GM21390 (cell line): Measurements from ENCODE around the gene SATB2.

Source experiments
- ATAC-seq: cut with Tn5 transposase; IDR thresholded peaks from one replicate; pipeline ENCODE4 v1.9.1; 2021; ENCODE audit not compliant: unreplicated experiment

The SATB2 gene

DNA sequence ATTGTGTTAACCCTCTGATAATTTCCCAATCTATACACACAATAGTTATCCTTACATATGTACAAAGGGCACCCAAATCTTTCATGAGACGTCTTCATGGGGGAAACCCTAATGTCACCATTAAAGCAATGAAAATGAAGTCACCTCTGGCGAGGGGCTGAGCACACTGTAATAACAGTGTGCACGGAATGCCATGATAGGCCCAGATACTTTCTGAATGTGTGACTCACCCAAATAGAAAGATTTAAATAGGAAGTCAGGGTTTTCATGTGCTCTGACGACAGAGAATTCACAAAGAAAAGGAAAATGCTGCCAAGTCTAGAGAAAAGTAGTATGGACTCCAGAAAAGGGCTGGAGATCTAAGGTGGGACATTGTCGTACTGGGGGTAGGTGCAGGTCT, 128.3 kb downstream of the SATB2 start:
- ATAC-seq = no peak

DNA sequence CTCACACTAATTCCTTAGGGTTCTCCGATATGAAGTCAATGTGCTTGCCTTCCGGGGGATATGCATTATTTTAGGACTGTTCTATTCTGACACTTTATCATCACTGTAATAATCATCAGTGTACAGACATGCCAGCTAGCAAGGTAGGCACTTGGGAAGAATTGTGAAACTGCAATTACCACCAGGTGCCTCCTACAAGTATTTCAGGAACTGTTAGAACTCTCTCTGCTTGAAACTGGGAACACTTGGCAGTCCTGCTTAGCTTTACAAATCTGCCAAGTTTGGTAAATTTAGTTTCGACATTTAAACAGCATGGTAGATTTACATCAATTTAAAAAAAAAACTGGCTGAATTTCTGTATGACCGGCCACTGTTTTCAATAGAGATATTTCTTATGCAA, 128.7 kb downstream of the SATB2 start:
- ATAC-seq = no peak

DNA sequence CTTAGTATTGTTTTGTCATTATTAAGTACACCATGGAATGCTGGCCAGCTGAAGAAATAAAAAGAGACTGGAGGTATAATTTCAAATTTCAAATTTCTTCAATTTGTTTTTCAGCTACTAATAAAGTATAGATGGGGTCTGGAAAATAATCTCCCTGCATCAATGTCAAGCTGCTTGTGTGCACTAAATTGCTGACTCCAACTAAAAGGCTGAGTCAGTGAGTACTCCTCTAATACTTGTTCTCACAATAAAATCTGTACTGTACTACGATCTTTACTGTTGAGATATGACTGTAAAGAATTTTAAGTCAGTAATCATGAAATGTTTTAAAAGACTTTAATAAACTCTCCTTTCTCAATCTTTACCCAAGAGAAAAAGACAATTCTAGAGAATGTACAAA, 131.9 kb downstream of the SATB2 start:
- ATAC-seq = no peak

DNA sequence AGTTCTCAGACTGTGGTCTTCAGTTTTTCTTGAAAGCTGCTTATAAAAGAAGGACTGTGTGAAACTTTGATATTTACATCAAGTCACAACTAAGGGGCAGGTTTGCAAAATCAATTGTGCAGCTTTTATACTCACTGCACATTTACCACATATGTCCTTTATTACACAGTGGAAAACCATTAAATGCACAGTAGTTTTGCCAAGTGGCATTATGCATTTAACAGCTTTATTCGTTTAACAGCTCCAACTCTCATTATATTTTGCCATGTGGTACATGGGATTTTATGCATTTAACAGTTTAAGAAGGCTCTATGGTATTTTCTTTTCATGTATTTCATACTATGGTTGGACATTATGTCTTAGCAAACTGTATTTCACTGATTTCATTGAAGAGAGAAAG, 135.6 kb downstream of the SATB2 start:
- no peak for ATAC-seq

DNA sequence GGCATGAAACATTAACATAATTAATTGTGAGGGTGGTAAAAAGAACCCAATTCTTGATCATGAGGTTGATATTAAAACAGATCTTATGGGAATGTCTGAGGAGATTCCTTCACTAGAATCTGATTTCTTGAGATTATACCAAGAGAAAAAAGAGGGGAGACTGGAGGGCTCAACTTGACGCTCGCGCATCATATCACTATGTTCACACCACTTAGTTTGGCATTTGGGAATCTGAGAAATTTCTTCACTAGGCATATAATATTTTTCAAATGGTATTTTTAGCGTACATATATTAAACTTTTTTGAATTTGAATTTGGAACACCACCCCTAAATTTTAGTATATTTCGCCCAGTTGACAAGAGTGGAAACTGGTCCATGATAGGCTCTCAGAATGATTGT, 140.1 kb downstream of the SATB2 start:
- no peak for ATAC-seq

DNA sequence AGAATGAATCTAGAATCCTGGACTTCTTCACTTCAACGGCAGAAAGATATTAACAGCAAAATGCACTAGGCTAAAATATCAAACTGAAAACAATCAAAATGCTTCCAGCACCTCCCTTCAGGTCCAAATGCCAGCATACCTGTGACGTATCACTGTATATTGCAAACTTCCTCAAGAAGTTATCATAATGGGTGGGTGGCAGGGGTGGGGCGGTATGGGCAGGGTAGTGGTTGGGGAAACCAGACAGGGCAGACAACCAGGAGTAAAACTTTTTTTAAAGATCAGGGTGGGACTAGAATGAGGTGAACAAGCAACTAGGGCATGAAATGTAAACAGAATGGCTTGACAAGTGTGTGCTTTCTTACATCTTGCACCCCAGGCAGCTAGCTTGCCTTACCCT, 140.9 kb downstream of the SATB2 start:
- ATAC-seq = no peak

DNA sequence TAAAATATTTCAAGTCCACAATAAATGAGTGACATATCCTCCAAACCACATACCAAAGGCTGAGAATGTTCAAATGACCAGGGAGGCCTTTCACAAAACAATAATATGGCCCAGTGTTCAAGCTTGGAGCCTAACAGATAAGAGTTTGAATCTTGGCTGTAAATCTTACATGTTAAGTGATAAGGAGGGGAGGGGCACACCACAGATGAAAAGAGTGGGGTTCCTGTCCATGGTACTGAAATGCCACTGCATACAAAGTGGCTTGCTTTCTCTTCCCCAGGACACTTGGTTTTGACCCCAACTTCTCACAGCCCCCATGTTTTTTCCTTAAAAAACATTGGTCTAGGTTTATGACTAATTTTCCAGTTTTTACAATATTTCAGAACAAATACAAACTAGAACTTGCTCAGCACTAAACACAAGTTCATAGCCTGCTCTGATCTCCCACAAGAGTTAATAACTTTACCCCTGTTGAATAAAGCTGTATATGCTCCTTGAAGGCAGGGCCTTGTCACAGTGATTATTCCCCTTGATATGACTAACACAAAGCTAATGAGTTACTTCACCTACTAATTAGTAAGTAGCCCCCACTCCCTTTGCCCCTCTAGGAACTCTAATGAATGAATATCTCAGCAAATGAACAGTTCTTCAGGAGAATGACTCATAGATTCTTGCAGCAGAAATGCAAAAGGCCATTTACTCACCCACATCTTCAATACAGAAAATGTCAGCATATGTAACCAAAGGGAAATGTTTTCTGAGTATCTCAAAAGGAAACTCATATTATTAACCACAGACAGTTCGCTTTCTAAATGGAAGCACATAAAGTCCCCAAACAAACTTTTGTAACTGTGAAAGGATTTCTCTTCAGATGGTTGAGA, 142.2 kb downstream of the SATB2 start:
- ATAC-seq = no peak

DNA sequence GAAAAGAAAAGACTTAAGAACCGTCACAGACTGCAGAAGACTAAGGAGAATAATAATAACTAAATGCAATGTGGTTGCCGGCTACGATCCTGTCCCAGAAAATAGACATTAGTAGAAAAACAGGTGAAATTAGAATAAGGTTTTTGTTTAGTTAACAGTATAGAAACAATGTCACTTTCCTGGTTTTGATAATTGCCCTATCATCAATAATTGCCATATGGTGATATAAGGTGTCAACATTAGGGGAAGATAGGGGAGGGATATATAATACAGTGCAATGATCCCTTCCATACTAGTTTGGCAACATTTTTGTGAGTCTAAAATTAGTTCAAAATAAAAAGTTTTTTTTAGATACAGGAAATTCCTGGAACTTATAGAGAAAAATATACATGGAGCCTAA, 144.8 kb downstream of the SATB2 start:
- no peak for ATAC-seq

DNA sequence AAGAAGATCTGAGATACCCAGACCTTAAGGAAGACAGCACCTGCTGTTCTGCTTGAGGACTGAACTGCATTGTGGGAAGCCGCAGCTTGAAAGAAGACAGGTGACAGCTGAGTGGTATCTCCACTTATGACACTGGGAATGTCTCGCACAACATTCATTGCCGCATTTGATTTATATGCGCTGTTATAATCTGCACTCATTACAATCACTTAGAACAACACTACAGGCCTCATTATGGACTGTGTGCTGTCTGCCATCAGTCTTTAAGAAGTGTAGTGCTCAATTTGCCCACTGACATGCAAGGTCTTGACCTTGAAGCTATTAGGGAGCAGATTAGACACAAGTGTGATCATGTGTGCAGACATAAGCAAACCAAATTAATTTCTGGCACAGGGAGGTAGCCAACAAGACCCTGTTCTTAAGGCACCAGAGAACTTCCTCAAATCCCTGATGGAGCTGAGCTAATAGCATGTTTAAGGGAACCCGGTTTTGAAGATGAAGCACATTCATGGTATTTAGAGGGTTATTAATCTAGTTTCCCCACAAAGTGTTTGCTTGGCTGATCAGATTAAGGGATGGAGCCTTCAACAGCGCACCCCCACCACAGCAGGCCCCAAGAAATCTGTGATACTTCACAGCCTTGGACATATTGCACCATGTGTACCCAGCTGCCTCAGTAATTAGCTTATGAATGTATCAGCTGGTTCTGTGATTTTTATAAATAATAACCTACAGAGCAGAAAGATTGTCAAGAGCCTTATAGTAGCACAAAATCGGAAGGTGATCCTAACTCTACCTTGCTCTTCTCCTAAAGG, 146.8 kb downstream of the SATB2 start:
- no peak for ATAC-seq

DNA sequence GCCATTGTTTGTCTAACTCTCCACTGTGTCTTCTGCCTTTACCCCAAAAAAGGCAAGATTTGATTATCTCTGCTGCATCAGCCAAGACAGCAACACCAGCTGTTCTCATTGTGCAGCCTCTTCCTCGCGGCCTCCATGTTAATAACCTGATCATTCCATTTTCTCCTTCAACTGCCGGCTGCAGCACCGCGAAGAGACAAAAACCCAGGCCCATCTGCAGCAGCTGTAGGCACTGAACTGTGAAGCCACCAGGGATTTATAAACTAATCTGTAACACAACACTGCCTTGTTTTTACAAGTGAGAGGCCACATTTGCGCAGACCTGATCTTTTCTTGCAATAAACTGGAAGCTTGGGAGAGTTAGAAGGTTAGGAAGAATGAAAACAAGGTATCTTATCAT, 147.8 kb downstream of the SATB2 start:
- no peak for ATAC-seq

DNA sequence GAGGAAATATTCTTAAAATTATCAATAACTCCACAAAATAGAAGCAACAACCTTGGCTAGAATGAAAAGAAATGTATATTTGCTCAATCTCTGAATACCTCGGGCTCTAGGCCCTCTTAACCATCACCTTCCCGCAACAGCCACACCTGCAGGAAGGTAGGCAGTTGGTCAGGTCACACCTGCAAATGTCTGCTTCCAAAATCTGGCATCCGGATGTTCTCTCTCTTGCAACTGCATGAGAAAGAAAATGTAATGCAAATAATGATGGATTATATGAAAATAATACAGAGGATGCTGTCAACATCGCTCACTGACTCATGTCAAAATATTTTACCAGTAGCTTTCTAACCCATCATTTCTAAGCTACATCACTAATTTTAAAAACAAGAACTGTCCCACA, 148.3 kb downstream of the SATB2 start:
- no peak for ATAC-seq

DNA sequence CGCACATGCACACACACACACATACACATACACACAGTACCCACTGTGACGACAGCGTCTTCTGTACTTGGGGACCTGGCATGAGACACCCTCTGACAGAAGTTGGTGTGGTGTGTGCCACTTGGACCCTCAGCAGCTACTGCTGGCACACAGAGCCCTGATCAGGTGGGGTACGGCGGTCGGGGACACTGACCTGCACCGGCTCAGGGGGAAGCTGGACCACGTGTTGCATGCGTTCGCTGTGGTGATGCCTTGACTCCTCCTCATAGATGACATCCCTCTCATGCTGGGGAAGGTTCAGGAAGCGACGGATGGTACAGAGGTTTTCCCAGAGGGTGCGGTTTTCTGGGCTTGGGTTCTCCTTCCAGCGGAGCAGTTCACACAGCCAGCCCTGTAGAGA, 149.2 kb downstream of the SATB2 start:
- ATAC-seq = no peak

DNA sequence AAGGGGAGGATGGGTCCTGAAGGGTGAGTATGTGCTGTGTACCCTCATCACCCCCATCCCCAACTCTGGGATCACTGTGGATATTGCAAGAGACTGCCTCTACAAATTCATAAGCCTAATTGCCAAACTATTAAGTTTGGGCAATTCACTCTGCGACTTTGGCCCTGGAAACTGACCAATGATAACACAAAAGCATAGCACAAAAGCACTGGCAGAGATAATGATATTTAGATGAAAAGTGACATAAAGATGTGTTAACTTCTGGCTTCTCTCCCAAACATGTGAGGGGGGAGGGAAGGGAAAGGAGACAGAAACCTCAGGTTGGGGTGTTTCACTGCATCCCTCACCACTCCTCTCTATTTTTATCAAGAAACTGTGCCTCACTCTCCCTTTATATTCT, 150.3 kb downstream of the SATB2 start:
- ATAC-seq = no peak

DNA sequence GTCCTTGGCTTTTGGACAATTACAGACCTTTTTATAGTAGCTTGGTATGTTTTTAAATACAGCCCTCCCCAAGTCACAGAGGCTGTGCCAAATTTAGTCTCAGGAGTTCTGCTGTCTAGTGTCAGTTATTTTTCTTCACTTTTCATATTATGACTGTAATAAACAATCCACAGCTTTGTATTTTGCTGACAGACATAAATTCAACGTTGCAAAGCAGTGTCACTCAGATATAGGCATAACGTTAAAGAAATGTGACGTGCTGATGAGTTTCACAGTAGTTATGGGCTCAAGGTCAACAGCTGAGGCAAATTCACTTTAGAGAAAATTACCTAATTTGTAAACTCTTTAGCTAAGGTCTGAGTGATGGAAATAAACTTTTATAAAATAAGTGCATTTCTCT, 151.6 kb downstream of the SATB2 start:
- no peak for ATAC-seq

DNA sequence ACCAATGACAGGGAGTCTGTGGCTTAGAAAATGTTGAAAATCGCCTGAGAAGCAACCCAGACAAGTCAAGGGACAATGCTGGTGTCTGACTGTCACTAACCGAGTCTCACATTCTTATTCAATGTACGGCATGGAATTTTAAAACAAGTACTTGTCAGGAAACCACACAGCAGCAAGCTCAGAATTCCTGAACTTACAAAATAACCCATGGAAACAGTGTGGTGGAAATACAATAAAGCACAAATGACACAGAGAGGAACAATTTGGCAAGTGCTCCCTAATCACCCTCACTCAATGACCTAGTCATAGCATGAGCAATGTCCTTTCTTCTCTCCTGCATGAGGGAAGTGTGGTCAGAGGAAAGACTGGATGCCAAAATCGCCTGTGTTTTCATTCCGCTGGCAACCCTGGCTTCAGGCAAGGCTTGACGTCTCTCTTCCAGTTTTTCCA, 154.0 kb downstream of the SATB2 start:
- ATAC-seq = no peak

DNA sequence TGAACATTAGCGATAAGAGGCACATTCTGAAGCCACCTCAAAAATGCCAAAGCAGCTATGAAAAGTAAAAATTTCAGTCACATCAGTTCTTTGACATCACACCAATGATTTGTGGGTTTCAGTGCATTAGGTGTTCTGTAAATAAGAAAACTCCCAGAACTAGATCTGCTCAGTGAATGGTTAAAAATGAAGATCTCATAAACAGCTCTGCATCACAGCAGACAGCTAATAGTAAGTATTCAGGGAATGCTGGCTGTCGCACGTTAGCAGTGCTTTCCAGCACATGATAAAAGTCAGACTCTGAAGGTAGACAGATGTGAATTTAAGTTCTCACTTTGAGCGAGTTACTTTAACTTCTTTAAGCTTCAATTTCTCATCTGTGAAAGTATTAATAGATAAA, 154.9 kb downstream of the SATB2 start:
- ATAC-seq = no peak

DNA sequence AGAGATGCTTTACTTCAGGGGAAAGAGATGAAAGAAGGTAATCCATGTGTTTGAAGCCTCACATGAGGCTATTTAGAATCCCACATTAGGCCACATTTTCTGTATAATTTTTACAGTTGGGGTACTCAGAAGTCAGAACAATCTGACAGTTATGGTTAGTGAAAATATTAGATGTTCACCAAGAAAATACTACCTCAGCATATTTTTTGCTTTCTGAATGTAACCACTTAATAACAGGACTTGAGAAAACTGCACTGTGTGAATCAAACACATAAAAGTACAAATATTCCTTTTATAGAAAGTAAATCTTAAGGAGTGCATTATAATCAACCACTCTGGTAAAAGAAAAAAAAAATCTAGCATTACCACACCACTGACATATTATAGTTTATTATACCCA, 169.3 kb downstream of the SATB2 start:
- no peak for ATAC-seq

DNA sequence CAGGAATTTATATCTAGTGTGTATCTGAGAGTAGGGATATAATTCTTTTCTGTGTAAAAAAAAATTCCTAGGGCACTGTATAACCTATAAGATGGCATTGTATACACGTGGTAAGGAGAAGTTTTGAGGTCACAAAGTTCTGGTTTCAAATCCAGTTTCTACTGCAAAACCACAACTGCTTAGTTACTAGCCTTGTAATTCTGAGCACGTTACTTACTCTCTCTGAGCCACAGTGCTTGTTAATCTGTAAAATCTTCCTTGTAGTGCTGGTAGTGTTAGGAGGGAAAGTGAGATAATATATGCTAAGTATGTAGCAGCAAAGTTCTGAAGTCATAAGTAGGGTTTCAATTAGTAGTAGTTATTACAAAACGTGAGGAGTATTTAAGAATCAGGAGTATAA, 175.4 kb downstream of the SATB2 start:
- no peak for ATAC-seq

DNA sequence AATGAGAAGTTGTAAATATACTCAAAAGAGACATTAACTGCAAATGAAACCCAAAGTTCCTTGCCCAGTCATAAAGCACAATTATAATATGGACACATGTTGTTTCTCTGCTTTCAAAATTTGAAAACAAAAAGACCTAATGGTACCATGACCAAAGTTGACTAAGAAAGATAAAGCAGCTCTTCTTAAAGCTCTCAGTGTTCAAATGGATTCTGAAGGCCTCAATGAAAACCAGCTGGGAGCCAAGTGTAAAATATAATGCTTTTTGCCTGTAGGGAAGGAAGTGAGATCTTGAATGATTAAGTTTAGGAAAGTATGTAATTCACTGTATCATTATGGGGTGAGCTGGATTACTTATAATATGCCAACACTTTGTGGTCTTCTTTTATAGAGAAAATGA, 178.6 kb downstream of the SATB2 start:
- no peak for ATAC-seq

DNA sequence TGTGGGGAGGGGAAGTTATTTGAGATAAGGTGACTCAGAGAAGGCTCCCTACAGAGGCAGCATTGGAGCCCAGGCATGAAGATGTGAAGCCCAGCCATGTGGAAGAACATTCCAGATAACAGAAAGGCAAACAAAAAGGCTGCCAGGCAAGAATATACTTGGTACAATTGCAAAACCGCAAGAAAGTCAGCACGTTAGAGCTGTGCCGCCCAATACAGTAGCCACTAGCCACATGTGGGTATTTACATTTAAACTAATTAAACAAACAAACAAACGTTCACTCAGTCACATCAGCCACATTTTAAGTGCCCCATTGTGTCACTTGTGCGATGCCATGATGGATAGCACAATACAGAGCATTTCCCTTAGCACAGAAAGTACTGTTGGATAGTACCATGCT, 179.6 kb downstream of the SATB2 start:
- no peak for ATAC-seq

DNA sequence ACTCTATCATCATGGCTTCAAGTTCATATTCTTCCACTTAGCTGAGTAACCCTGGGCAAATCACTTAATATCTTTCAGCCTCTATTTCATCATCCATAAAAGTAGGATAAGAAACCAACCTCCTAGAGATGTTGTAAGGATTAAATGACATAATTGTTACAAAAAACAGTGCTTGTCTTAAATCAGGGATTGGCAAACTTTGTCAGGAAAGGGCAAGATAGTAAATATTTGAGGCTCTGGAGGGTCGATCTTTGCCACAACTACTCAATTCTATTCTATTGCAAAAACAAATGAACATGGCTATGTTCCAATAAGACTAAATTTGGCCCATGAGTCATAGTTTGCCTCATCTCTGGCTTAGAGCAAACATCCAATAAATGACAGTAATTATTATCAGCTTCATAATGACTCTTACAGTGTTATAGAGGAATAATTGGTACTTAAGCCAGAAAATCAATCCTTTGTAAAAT, 184.7 kb downstream of the SATB2 start:
- no peak for ATAC-seq

DNA sequence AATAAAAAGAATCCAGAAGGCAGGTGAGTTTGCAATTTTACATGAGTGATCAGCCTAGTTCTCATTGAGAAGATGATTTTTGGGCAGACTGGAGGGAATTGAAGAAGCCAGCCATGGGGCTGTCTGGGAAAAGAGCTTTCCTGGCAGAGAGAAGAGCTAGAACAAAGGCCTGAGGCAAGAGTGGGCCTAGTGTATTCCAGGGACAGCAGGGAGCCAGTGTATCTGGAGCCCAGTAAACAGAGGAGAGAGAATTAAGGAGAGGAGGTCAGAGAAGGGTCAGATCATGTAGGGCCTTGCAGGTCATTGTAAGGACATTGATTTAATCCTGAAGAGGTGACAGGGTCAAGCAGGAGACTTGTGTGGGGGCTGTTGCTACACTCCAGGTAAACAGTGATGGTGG, 195.8 kb downstream of the SATB2 start:
- no peak for ATAC-seq
